OCI-LY7 (cell line): ENCODE data around the gene CCDC92. TPM values are rescaled to one million over a fixed set of nuclear protein-coding genes. Genes with fewer than 3 reads are reported as not detected.

Experiments
- BruUV-seq: library from RNA; stranded (reverse); fragments of 400-500 nt; replicated peaks from 2 replicates; lab custom pipeline; 2021; lab: Mats Ljungman, UMichigan
- CTCF ChIA-PET: fragments of 300-600 bp; sonication (Branson Sonifier 250); formaldehyde crosslinking; loops from one replicate; lab custom pipeline; 2022; ENCODE audit warnings: antibody characterized with exemption; ENCODE audit not compliant: unreplicated experiment; lab: Charles Lee
- POLR2A ChIA-PET: fragments of 300-600 bp; sonication (Branson Sonifier 250); formaldehyde crosslinking; loops from one replicate; lab custom pipeline; 2022; ENCODE audit warnings: antibody characterized with exemption; lab: Charles Lee
- DNase-seq: peaks from one replicate; pipeline ENCODE4 v3.0.0-alpha.2; 2015; ENCODE audit warnings: low spot score
- H2AFZ ChIP-seq: fragments of 200-600 bp; sonication (generic), shearing (Covaris generic); 2 replicates; pipeline ENCODE4 v1.6.1; 2014; ENCODE audit warnings: mild to moderate bottlenecking, antibody characterized with exemption, low read length, moderate library complexity
- H3K27ac ChIP-seq: fragments of 200-600 bp; sonication (generic); 2 replicates; pipeline ENCODE4 v1.5.1; 2014; ENCODE audit warnings: mixed run types, low read depth, mild to moderate bottlenecking, moderate library complexity, low read length, inconsistent platforms; ENCODE audit not compliant: poor library complexity, severe bottlenecking
- H3K36me3 ChIP-seq: fragments of 200-600 bp; sonication (generic); 2 replicates; pipeline ENCODE4 v1.6.1; 2014; ENCODE audit warnings: mild to moderate bottlenecking, antibody characterized with exemption, low read length, moderate library complexity, mixed read lengths; ENCODE audit not compliant: insufficient read depth
- H3K4me1 ChIP-seq: fragments of 200-600 bp; sonication (generic); 2 replicates; pipeline ENCODE4 v1.5.1; 2014; ENCODE audit warnings: mild to moderate bottlenecking, low read length; ENCODE audit not compliant: insufficient read depth, poor library complexity, severe bottlenecking
- H3K4me2 ChIP-seq: fragments of 200-600 bp; sonication (generic); 2 replicates; pipeline ENCODE4 v1.6.1; 2014; ENCODE audit warnings: mild to moderate bottlenecking, low read length
- H3K4me3 ChIP-seq: fragments of 200-600 bp; sonication (generic); 2 replicates; pipeline ENCODE4 v1.5.1; 2014; ENCODE audit warnings: mild to moderate bottlenecking, low read depth, low read length; ENCODE audit not compliant: poor library complexity, severe bottlenecking
- H3K79me2 ChIP-seq: fragments of 200-600 bp; sonication (generic); 2 replicates; pipeline ENCODE4 v1.6.1; 2016; ENCODE audit warnings: low read depth, mild to moderate bottlenecking, low read length, moderate library complexity, mixed read lengths; ENCODE audit not compliant: insufficient read depth
- H3K9me2 ChIP-seq: fragments of 200-600 bp; sonication (generic); 2 replicates; pipeline ENCODE4 v1.6.1; 2016; ENCODE audit warnings: mild to moderate bottlenecking, low read length, mixed read lengths; ENCODE audit not compliant: insufficient read depth
- H3K9me3 ChIP-seq: fragments of 200-600 bp; sonication (generic); 2 replicates; pipeline ENCODE4 v1.6.1; 2014; ENCODE audit warnings: mild to moderate bottlenecking, mixed run types, low read length, mixed read lengths
- H4K20me1 ChIP-seq: fragments of 200-600 bp; sonication (generic); 2 replicates; pipeline ENCODE4 v1.6.1; 2014; ENCODE audit warnings: mild to moderate bottlenecking, antibody characterized with exemption, low read length, moderate library complexity, mixed read lengths; ENCODE audit not compliant: insufficient read depth
- EZH2phosphoT487 ChIP-seq: fragments of 200-600 bp; sonication (generic); IDR thresholded peaks from 2 replicates; pipeline ENCODE4 v1.6.1; 2018; ENCODE audit warnings: low read depth, borderline replicate concordance, mild to moderate bottlenecking, mixed run types, antibody characterized with exemption, low read length, moderate library complexity, mixed read lengths
- intact Hi-C: fragments of 100-400 bp; cut with micrococcal nuclease; formaldehyde crosslinking; loops from one replicate; pipeline ENCODE4 v1.10.0; 2022; ENCODE audit not compliant: unreplicated experiment
- total RNA-seq, 2 experiments: library from RNA; depleted of rRNA in 1 of 2; stranded (reverse); fragments of >200 nt in 1 of 2; shearing (Covaris generic) in 1 of 2; gene quantifications; 2 replicates each; pipeline ENCODE4 v1.2.3, GENCODE V29; 2014 to 2022
- TF ChIP-seq, protein P1 (sequence below): fragments of 200-600 bp; sonication (generic); conservative IDR thresholded peaks from 2 replicates; pipeline ENCODE4 v1.5.1; 2014; ENCODE audit warnings: mild to moderate bottlenecking, antibody characterized with exemption, low read length, moderate library complexity, mixed read lengths

CCDC92 gene
- total RNA-seq, 2 experiments from 2014 or later: 3.1 to 12.3 TPM

- Histone ChIP-seq H3K9me2 (no peaks in the 10 kb centered on the region), H3K79me2 (no peaks in the 10 kb centered on the region), H3K4me1 (no peaks in the 10 kb centered on the region), H3K27ac (no peak overlapping the region), H2AFZ (no peak overlapping the region), H4K20me1 (no peaks in the 10 kb centered on the region), H3K4me2 (no peak overlapping the region), H3K4me3 (no peak overlapping the region), H3K9me3 (no peaks in the 10 kb centered on the region), H3K36me3 (no peaks in the 10 kb centered on the region)
- ChIA-PET POLR2A (no interaction called here), CTCF (no interaction called here)
- intact Hi-C loops: no loop called here
- TF ChIP-seq, protein P1, sequence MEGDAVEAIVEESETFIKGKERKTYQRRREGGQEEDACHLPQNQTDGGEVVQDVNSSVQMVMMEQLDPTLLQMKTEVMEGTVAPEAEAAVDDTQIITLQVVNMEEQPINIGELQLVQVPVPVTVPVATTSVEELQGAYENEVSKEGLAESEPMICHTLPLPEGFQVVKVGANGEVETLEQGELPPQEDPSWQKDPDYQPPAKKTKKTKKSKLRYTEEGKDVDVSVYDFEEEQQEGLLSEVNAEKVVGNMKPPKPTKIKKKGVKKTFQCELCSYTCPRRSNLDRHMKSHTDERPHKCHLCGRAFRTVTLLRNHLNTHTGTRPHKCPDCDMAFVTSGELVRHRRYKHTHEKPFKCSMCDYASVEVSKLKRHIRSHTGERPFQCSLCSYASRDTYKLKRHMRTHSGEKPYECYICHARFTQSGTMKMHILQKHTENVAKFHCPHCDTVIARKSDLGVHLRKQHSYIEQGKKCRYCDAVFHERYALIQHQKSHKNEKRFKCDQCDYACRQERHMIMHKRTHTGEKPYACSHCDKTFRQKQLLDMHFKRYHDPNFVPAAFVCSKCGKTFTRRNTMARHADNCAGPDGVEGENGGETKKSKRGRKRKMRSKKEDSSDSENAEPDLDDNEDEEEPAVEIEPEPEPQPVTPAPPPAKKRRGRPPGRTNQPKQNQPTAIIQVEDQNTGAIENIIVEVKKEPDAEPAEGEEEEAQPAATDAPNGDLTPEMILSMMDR: no peak
- TF ChIP-seq EZH2phosphoT487: no peak
- no peak for DNase-seq
- no TSS peak for BruUV-seq
Observed at GRCh38 chr12:123943816-123944215, 28.8 kb downstream of the CCDC92 start.

DNA sequence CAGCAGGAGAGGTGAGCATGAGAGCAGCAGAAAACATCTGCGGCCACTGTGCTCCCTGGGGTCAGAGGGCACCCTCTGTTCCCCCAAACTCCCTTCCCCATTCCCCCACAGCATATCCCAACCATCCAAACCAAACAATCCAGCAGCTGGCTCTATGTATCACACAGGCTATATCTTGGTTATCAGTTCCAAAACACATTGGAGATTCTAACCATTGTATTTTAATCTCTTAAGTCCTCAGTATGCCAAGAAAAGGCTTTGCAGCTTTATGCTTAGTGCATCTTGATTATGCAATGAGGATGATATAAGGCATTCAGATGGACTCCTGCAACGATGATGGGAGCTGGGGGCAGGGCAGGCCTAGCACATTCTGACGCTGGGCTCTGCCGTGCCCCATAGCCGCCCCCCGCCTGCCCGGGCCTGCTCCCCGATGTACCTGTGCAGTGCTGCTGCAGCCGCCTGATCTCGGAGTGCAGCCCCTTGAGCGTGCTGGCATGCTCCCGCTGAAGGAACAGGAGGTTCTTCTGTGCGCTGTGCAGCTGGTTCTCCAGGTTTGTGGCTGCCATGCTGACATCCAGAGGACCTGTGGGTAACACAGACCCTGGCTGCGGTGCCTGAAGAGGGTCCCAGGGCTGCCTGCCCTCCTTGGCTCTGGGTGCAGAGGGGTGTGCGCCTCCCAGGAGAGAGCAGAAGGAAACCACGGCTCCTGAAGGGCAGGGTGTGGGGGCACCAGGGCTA lies 29.6 kb downstream of the CCDC92 start:
- Histone ChIP-seq H3K4me1 (no peaks in the 10 kb centered on the region), H3K79me2 (no peaks in the 10 kb centered on the region), H3K4me2 (no peak overlapping the region), H3K4me3 (no peak overlapping the region), H3K36me3 (no peaks in the 10 kb centered on the region), H4K20me1 (no peaks in the 10 kb centered on the region), H3K9me2 (no peaks in the 10 kb centered on the region), H3K27ac (no peak overlapping the region), H2AFZ (no peak overlapping the region), H3K9me3 (no peaks in the 10 kb centered on the region)
- BruUV-seq: no TSS peak
- TF ChIP-seq, protein P1: no peak
- TF ChIP-seq EZH2phosphoT487: no peak
- no peak for DNase-seq
- intact Hi-C loops: no loop called here
- POLR2A ChIA-PET: no interaction called here
- CTCF ChIA-PET: no interaction called here

DNA sequence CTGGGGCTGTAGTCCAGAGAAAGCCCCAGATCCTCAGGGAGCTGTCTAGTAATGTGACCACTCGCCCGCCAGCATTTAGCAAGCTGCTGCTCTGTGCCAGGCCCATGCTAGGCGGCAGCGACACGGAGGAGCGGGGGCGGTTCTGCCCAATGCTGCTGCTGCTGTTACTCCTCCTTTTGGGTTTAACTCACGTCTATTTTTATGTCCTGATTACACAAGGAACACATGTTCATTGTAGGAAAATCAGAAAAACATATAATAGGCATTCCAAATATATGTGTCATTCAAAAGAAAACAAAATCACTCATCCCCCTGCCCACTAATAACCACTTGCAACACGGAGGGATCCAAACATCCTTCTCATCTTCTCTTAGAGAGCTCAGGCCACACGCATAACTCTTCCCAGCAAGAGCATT lies 30.4 kb downstream of the CCDC92 start:
- ChIA-PET POLR2A (no interaction called here), CTCF (no interaction called here)
- no TSS peak for BruUV-seq
- H3K27ac ChIP-seq: no peak overlapping the region
- H4K20me1 ChIP-seq: no peaks in the 10 kb centered on the region
- H2AFZ ChIP-seq: no peak overlapping the region
- no peak for TF ChIP-seq EZH2phosphoT487
- TF ChIP-seq, protein P1: no peak
- H3K36me3 ChIP-seq: no peaks in the 10 kb centered on the region
- H3K9me3 ChIP-seq: no peaks in the 10 kb centered on the region
- no peaks in the 10 kb centered on the region for H3K4me1 ChIP-seq
- DNase-seq: no peak
- H3K79me2 ChIP-seq: no peaks in the 10 kb centered on the region
- no peak overlapping the region for H3K4me2 ChIP-seq
- no peak overlapping the region for H3K4me3 ChIP-seq
- no peaks in the 10 kb centered on the region for H3K9me2 ChIP-seq
- intact Hi-C loops: no loop called here
